Eye (tissue), 1 donor: ENCODE measurements around the gene HRH2.
"Not testable (repeated sequence)": the region's sequence is repeated elsewhere in the genome, so short reads cannot be mapped to it uniquely, and the experiment has no call there.

Experiments used
- DNase-seq: peaks from one replicate; pipeline ENCODE4 v3.0.0-alpha.2; 2015

Gene HRH2

DNA sequence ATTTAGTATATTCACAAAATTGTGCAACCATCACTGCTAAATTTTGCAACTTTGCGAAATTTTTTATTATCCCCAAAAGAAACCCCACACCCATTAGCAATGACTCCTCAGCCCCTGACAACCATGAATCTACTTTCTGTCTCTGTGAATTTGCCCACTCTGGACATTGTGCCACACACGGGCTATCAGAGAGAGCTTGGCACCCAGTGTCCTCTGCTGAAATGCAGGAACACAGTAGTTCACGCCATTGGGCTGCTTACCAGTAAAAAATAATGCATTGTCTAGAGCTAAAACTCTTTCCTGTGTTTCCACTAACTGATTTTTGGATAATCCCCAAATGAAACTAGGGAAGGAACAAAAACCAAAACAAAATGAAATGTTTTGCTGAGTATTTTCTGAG, 60.0 kb downstream of the HRH2 start:
- DNase-seq: no peak

DNA sequence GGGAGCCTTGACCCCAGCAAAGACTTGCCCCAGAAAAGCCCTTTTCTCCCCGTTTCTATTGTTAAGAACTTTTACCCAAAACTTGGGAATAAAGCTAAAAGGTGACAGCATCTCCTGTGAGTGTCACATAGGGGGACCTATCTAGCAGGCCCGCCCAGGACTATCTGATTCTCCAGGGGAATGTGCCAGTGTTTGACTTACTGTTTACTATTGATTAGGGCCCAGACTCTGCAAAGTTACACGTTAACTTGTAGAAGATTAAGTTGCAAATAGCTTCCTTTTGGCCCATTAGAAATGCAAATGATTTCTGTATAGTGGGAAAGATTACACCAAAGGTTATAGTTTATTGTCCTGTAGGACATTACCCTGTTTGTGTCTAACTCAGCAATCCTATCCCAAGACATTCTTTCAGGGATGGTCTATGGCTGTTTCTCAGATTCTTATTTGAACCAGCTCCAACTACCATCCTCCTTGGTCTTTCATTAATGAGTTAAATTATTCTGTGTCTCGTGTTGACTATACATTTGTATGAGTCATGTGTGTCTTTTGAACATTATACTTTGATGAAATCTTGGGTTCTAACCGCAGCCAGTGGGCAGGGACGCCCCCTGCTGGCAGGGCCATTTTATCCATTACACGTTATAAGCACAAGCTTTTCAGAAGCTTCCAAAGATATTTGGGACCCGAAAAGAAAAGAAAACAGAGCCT, 60.7 kb downstream of the HRH2 start:
- DNase-seq: no peak

DNA sequence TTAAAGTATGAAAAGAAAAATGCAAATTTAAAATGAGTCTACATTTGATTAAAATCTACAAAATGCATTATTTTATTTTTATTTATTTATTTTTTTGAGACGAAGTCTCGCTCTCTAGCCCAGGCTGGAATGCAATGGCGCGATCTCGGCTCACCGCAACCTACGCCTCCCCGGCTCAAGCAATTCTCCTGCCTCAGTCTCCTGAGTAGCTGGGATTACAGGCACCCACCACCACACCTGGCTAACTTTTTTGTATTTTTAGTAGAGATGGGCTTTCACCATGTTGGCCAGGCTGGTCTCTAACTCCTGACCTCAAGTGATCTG, 61.2 kb downstream of the HRH2 start:
- DNase-seq: not testable (repeated sequence)

DNA sequence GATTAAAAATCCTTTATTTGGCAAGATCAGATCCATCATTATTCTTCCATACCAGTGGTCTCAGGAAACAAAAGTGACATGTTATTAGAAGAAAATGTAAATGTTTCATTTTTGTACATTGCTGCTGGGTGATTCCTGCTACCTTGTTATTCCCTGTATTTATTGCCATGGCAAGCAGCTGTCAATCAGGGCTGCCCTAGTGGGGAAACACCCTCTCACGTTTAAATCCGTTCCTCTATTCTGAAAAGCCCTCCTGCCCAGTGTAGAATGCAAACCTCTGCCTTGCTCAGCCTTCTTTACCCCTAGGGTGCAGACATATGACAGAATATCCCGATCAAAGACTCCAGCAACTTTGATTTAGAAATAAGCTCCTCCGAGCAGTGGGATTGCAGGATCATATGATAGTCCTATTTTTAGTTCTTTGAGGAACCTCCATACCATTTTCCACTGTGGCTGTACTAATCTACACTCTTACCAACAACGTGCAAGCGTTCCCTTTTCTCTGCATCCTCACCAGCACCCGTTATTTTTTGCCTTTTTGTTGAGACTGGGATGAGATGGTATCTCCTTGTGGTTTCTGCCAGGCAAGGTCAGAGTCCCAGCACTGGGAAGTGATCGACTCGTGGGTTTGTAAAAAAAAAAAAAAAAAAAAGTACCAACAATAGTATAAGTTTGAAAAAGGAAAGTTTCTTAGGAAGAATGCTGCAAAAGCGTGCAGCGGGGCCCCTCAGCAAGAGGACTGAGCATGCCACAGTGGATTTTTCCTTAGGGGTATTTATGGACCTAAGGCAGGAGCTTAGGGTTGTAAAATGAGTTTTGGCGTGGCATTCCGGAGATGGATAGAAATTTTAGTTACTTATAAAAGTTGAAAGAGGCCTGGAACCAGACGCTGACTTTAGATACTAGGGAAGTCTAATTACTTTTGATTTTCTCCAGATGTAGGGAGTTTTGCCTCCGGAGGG, 66.7 kb downstream of the HRH2 start:
- DNase-seq: no peak

DNA sequence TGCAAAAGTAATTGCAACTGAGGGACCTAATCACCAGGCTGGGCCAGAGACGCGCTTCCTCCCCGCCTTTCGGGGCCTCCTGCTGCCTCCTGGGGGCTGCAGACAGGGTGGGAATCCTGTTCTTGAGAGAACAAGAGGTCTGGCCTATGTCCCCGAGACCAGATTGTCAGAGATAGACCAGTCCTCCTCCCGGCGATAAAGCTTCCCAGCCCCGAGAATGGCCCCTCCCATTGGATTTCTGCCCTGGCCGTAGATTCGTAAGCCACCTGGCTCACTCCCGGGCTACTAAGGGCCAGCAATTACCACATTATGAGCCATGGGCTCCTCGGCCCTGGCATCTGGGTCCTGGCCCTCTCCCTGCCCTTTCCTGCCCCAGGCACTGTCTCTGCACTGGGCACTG, 70.4 kb downstream of the HRH2 start:
- no peak for DNase-seq

DNA sequence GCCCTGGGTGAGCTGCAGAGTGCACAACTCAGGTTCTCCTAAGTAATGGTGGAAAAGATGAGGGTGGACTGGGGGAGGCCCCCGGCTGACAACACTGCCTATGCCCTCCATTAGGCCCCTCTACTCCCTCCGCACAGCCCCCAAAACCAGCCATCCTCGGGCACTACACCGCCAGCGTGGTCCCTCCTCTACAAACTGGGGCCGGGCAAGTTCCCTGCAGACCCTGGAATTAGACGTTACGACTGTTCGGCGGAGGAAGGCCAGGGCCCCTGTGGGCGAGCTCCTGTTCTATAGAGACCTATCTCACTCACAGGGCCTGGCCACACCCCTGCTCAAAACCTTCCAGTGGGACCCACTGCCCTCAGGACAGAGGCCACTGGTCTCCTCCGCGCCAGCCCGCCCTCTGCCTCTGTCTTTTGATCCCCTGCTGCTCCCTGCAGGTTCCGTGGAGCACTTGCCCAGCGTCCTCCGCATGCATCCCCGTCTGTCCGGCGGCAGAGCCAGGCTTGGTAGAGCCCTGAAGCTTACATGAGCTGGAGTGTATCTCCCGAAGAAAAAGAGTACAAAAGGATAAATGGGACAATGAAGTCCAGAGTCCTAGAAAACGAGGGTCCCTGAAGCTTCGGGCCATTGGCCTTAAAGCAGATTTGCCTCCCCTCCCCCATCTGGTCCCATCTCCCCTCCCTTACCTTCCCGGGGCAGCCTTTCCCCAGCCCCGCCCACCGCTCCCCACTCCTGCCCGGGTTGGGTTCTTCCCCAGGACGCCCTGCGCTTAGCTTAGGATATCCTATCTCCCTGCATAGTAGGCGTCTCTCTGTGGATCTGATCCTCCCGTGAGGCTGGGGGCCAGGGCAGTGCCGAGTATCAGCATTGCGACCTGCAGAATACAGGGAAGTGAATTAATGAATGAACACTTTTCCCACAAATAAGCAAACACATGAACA, 71.3 kb downstream of the HRH2 start:
- peak; percentile 67 for DNase-seq

DNA sequence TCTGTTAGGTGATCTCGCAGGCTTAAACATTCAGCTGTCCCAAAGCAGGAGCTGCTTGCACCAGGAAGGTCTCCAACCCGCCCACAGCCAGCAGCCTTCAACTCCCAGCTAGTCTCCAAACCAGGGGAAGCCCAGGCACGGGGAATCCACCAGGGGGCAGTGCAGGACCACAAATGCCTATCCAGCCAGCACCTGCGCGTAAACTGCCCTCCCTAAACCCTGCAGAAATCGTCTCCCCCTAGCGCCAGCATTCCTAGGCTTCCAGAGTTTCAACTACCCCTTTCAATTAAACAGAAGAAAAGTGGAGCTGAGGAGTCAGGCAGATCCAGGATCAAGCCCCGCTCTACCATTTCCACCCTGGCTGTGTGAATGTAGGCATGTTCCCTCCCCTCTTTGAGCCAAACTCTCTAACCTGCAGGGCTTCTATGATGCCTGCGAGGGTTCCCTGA, 72.0 kb downstream of the HRH2 start:
- DNase-seq: peak; percentile 98

DNA sequence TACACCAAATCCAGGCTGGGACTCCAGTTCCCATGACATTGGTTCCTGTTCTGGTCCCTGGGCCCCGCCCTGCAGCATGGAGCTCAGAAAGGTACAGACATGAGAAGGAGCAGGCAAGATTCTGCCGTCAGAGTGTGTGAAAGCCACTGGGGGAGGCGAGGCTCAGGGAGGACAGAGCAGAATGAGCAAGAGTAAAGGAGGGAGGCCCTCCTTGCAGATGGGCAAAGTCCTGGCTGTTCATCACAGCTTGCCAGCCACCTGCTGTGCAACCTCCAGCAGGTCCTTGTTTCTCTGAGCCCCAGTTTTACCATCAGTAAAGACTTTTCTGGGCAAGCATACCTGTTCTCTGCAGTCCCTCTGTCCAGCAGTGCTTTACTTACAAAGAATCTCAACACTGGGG, 73.3 kb downstream of the HRH2 start:
- no peak for DNase-seq

DNA sequence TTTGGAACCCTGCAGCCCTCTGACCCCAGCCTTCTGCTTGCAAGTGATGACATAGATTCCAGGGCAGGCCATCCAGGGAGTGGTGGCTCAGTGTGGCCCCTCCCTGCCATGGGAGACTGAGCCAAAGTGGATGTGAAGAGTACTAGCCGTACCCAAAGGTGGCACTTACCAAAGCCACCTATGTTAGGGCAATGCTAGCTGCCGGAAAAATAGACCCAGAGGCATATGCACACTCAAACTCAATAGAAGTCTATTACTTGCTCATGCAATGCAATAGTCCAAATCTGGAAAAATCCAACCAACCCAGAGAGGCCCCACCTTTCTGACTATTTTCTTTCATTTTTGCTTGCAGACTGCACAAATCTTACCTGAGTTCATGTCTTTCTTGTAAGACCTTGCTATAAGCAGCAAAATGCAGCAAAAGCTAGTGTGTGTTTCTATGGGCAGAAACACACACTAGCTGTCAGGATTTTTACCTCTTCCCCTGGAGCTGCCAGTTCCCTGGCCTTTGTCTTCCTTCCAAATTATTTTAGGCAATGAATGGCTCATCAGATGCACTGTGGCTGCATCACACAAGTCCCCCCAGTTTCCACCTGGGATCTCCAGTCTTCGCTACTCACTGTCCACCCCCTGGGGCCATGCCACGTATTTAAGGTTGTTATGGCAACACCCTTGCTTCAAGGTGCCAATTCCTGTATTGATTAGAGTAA, 74.0 kb downstream of the HRH2 start:
- no peak for DNase-seq

DNA sequence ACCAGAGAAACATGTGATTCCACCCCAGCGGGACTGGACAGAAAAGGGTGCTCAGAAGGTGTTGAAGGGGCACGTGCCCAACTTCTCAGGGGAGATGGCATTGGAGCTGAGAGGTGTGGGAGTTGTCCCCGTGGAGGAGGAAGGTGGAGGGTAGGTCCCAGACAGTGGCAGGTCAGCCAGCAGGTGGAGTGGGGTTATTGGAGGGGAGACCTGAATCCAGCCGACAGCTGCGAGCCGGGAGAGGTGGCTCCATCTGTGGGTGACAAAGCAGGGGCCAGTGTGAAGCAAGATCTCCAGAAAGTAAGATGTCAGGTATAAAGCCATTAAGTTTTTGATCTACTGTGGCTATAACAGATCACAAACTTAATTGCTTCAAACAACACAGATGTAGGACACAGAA, 75.1 kb downstream of the HRH2 start:
- no peak for DNase-seq

DNA sequence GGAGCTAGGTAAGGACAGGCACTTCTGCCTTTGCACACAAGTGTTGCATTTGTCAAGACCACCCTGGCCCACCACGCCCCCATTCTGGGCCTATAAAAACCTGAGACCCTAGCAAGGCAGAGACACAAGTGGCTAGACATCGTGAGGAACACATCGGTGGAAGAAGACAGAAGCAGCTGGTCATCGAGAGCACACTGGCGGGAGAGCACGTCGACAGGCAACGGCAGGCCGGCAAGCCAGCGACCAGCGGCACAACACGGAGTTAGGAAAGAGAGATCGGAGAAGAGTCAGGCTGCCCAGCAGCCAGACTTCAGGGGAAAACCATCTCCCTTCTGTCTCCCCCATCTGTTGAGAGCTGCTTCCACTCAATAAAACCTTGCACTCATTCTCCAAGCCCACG, 76.1 kb downstream of the HRH2 start:
- no peak for DNase-seq

DNA sequence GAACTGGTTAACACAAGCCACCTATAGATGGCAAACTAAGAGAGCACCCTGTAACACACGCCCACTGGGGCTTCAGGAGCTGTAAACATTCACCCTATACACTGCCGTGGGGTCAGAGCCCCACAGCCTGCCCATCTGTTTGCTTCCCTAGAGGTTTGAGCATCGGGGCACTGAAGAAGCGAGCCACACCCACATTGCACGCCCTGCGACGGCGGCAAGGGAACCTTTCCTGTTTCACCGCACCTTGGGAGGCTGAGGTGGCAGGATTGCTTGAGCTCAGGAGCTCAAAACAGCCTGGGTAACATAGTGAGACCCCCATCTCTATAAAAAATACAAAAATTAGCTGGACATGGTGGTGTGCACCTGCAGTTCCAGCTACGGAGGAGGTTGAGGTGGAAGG, 76.6 kb downstream of the HRH2 start:
- DNase-seq: no peak

DNA sequence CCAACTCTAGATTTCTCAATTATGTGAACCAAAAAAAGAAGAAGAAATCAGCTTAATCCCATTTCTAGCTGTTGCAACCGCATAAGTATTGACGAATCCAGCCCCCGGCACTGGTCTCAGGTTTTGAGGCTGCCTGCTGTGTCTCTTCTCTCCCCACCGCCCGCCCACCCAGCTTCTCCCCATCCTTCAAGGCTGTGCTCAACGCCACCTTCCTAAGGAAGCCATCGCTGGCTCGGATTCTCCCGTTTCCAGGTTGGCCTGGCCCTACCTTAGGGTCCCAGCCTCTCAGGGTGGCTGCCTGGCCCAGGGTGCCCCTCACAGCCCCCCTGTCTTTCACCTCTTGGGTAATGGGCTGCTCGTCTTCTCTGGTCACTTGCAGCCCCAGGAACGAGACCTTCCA, 77.8 kb downstream of the HRH2 start:
- DNase-seq: no peak

DNA sequence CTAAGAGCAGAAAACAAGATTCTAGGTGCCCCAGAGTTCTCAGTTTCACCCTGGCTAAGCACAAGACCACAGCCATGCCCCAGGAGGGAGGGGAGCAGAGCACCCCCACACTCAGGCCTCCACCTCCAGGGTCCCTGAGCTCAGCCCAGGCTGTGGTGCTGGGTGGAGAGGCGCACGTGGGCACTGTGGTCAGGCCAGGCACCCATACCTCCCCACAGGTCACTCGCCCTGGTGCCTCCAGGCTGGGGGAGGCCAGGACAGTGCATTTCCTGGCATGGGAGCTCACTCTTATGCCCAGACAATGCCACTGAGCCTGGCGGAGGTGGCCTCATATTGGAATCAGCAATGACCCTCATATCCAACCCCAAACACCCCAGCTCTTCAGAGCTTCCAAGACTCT, 78.8 kb downstream of the HRH2 start:
- no peak for DNase-seq

DNA sequence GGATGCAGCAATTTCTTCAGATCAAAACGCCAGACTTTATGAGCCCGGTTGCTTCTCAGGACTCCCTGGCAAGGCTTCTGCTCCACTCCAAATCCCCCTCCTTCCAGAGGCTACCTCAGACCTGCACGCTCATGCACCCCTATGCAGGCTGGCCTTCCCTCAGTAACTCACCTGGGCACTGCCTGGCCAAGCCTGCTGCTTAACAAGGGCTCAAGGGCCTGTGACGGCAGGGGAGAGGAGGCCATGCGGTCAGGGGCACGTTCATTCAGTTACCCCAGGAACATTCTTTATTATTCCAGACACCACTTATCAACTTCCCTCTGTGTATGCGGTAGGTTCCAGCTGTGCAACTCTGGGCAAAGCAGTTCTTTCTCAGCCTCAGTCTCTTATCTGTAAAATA, 79.6 kb downstream of the HRH2 start:
- DNase-seq: no peak

DNA sequence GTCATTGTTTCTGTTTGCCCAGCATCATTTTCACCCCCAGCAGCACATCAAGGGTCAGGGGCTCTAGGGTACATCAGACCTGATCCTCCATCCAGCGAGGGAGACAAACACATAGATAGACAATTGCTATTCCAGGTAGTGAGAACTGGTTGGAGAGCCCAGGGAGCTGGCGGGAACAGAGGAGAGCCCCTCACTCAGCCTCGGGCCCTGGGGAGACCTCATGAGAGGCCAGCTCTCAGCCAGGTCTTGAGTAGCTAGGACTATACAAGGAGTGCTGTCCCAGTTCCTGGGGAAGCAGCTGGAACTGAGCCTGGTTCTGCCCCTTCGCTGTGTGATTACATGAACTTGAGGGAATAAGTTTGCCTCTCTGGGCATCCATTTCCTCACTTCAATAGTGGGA, 80.3 kb downstream of the HRH2 start:
- no peak for DNase-seq

DNA sequence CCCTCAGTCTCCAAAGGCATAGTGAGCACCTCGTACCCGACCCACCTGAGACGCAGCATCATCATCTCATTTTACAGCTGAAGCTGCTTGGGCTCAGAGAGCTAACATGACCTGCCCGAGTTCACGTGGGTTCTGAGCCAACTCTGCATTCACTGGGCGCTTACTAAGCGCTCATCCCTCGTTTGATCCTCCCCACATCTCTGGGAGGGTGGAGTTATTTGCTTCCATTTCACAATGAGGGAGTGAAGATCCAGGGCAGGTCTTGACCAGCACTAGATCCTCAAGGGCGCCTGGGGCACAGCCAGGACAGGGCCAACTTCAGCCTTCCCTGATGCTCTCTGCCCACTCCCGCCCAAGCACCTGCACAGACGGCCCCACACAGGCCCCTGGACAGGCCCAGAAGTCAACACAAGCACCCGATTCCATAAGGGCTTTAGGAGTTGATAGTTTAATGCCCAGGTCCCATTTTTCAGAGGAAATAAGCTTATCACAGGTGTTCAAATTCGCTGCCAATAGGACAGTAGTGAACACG, 80.8 kb downstream of the HRH2 start:
- no peak for DNase-seq

DNA sequence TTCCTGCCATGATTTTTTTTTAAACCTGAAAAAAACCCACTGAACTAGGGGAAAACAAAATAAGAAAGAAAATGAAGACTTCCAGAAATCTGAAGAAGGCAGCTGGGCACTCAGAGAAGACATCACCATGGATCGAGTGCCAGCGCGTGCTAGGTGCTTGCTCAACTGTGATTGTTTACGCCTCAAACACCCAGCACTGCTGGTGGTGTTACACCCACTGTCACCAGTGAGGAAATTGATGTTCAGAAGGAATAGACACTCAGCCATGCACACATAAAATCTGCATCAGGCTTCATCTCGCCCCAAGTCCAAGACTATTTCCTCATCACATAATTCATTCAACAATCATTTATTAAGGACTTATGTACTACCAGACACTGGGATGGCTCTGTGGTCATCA, 82.1 kb downstream of the HRH2 start:
- DNase-seq: no peak

DNA sequence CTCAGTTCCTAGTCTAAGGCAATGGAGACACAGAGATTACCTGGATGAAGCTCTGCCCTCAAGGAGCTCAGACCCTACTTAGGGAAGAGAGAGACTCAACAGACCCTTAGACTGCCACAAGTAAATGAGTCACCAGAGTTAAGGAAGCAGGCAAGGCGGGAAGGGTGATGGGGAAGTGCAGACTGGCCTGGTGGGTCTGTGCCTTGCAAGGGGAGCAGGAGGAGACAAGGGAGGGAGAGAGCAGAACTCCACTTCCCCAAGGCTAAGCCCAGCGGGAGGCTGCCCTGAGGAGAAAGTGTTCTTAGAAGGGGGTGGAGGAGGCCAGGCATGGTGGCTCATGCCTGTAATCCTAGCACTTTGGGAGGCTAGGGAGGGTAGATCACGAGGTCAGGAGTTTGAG, 83.7 kb downstream of the HRH2 start:
- DNase-seq: no peak

DNA sequence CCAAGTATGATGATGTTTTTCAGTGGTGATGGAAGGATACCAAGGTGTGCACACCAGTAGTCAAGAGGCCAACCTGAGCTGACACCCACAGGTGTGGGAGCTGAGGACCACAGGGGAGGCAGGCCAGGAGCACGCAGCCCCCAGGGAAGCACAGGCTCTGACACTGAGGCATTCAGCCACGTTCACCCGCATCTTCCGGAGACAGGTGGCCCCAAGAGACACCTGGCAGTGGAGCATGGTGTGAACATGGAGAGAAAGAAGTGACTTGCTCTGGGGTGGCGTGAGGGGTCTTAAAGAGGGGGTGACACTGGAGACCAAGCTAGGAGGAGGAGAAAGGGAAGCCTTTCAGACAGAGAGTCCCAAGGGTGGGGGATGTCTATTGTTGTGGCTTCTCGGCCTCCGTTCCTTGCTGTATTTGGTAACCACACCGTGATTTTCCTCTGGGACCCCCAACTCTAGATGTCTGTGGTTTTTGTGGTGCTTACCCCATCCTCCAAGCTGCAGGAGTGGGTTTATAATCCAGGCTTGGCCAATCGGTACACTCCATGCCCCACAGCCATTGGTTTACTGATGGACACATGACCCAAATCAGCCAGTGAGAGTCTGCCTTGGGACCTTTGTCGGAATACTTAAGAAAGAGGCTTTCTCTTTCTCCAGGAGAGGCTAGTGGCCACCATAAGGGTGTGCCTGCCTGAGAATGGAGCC, 84.6 kb downstream of the HRH2 start:
- DNase-seq: no peak

DNA sequence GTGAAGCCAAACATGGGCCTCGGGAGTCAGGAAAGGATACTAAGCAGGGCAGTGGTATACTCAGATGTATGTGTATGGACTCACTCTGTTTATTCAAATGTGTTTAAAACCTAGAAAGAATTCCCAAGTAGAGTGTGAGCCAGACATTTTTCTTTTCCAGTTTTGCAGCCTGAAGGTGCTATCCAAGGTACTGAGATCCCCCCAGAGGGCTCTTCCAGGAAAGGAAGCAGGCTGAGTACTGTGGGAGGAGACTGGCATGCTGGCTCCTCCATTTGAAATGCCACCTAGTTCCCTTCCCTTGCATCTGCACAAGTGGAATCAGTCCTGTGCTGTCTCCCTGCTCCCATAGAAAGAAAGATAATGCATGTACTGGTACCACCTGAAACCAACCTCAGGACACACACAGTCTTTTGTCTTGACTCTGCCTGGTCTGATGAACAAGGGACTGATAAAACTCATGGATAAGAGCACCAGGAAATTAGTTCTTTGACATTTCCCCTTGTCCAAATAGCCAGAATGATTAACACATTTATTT, 85.9 kb downstream of the HRH2 start:
- DNase-seq: peak; percentile 41
